OCI-LY3 (cell line): ENCODE data around the gene GPR158.

Source experiments
- H2AFZ ChIP-seq: fragments of 200-600, 300-600 bp; shearing (Covaris generic); 2 replicates; pipeline ENCODE4 v1.6.0; 2014; ENCODE audit warnings: antibody characterized with exemption, low read depth, low read length
- H3K27ac ChIP-seq: fragments of 200-600, 300-600 bp; sonication (generic); 2 replicates; pipeline ENCODE4 v1.5.1; 2014; ENCODE audit warnings: mild to moderate bottlenecking, low read length, moderate library complexity, mixed read lengths
- H3K27me3 ChIP-seq: fragments of 200-600, 300-600 bp; sonication (generic); 2 replicates; pipeline ENCODE4 v1.6.1; 2014; ENCODE audit warnings: low read depth, low read length, mixed read lengths
- H3K36me3 ChIP-seq: fragments of 200-600, 300-600 bp; sonication (generic); replicated peaks from 2 replicates; pipeline ENCODE3; 2014; ENCODE audit warnings: low read depth, low read length, mixed read lengths
- H3K4me1 ChIP-seq: fragments of 300-600, 200-600 bp; sonication (generic); 2 replicates; pipeline ENCODE4 v1.6.1; 2014; ENCODE audit warnings: low read length, mixed read lengths
- H3K4me2 ChIP-seq: fragments of 200-600, 300-600 bp; sonication (generic); 2 replicates; pipeline ENCODE4 v1.6.1; 2014; ENCODE audit warnings: low read length, mixed read lengths
- H3K4me3 ChIP-seq: fragments of 300-600, 200-600 bp; sonication (generic); 2 replicates; pipeline ENCODE4 v1.5.1; 2014; ENCODE audit warnings: antibody characterized with exemption, mild to moderate bottlenecking, low read length, moderate library complexity
- H3K79me2 ChIP-seq: fragments of 300-600, 200-600 bp; shearing (Covaris generic); 2 replicates; pipeline ENCODE4 v1.6.1; 2014; ENCODE audit warnings: mild to moderate bottlenecking, low read length, mixed read lengths
- H3K9ac ChIP-seq: fragments of 300-600, 200-600 bp; shearing (Covaris generic); 2 replicates; pipeline ENCODE4 v1.6.0; 2014; ENCODE audit warnings: mild to moderate bottlenecking, low read length, moderate library complexity
- H3K9me3 ChIP-seq: fragments of 200-600, 300-600 bp; shearing (Covaris generic); 2 replicates; pipeline ENCODE4 v1.6.1; 2014; ENCODE audit warnings: low read length, mixed read lengths; ENCODE audit not compliant: insufficient read depth
- H4K20me1 ChIP-seq: fragments of 200-600, 300-600 bp; sonication (generic); 2 replicates; pipeline ENCODE4 v1.6.1; 2016; ENCODE audit warnings: low read length, mixed read lengths; ENCODE audit not compliant: insufficient read depth
- CTCF ChIP-seq: fragments of 200-600, 300-600 bp; sonication (generic); IDR thresholded peaks from 2 replicates; pipeline ENCODE4 v1.5.1; 2014; ENCODE audit warnings: antibody characterized with exemption, low read length, low read depth
- EZH2phosphoT487 ChIP-seq: fragments of 200-600 bp; shearing (Covaris generic); IDR thresholded peaks from 2 replicates; pipeline ENCODE4 v1.6.1; 2018; ENCODE audit warnings: antibody characterized with exemption, mixed run types, low read depth

The GPR158 gene

GRCh38 chr10:25257646-25258045 is 82.8 kb downstream of the GPR158 start:
- H3K9ac ChIP-seq, result no peak overlapping the region
- no peak overlapping the region for H3K4me3 ChIP-seq
- H3K4me1 ChIP-seq, result no peaks in the 10 kb centered on the region
- no peak overlapping the region for H2AFZ ChIP-seq
- no peaks in the 10 kb centered on the region for H3K27me3 ChIP-seq
- no peaks in the 10 kb centered on the region for H3K9me3 ChIP-seq
- no peak overlapping the region for H3K4me2 ChIP-seq
- no peaks in the 10 kb centered on the region for H3K79me2 ChIP-seq
- H3K36me3 ChIP-seq, result no peaks in the 10 kb centered on the region
- TF ChIP-seq EZH2phosphoT487 (no peak), CTCF (no peak)
- H3K27ac ChIP-seq, result no peak overlapping the region
- H4K20me1 ChIP-seq, result no peaks in the 10 kb centered on the region

- Histone ChIP-seq H2AFZ (no peak overlapping the region), H3K4me1 (no peaks in the 10 kb centered on the region), H4K20me1 (no peaks in the 10 kb centered on the region), H3K79me2 (no peaks in the 10 kb centered on the region), H3K4me2 (no peak overlapping the region), H3K4me3 (no peak overlapping the region), H3K27ac (no peak overlapping the region), H3K36me3 (no peaks in the 10 kb centered on the region), H3K27me3 (no peaks in the 10 kb centered on the region), H3K9me3 (no peaks in the 10 kb centered on the region), H3K9ac (no peak overlapping the region)
- no peak for TF ChIP-seq EZH2phosphoT487
- no peak for TF ChIP-seq CTCF
Observed at GRCh38 chr10:25261110-25261509, 86.3 kb downstream of the GPR158 start.

GRCh38 chr10:25261558-25261957 is 86.8 kb downstream of the GPR158 start:
- no peak for TF ChIP-seq EZH2phosphoT487
- no peak for TF ChIP-seq CTCF
- no peaks in the 10 kb centered on the region for H3K4me1 ChIP-seq

GRCh38 chr10:25263931-25264330 is 89.1 kb downstream of the GPR158 start:
- Histone ChIP-seq H3K27ac (no peak overlapping the region), H3K4me2 (no peak overlapping the region), H3K36me3 (no peaks in the 10 kb centered on the region), H3K4me1 (no peaks in the 10 kb centered on the region), H2AFZ (no peak overlapping the region), H3K9ac (no peak overlapping the region), H3K79me2 (no peaks in the 10 kb centered on the region), H3K27me3 (no peaks in the 10 kb centered on the region), H4K20me1 (no peaks in the 10 kb centered on the region), H3K4me3 (no peak overlapping the region), H3K9me3 (no peaks in the 10 kb centered on the region)
- TF ChIP-seq CTCF (no peak), EZH2phosphoT487 (no peak)

More at GRCh38 chr10:25261558-25261957, 86.8 kb downstream of the GPR158 start:
- Histone ChIP-seq H3K27ac (no peak overlapping the region), H3K79me2 (no peaks in the 10 kb centered on the region), H3K27me3 (no peaks in the 10 kb centered on the region), H3K4me2 (no peak overlapping the region), H3K9ac (no peak overlapping the region), H2AFZ (no peak overlapping the region), H4K20me1 (no peaks in the 10 kb centered on the region), H3K4me3 (no peak overlapping the region), H3K9me3 (no peaks in the 10 kb centered on the region), H3K36me3 (no peaks in the 10 kb centered on the region)
